Measurements from ENCODE around the gene SCP2D1.

GRCh38 chr20:18831830-18832499, 18.4 kb downstream of the SCP2D1 start:
- no peak for TF ChIP-seq CTCF (IDR thresholded peaks at IDR 0.05; ENCODE audit: poor library complexity, severe bottlenecking)
- TF ChIP-seq RAD21 (conservative IDR thresholded peaks at IDR 0.05): no peak
- TF ChIP-seq POLR2AphosphoS5 (IDR thresholded peaks at IDR 0.05): no peak
- no peak for TF ChIP-seq REST (IDR thresholded peaks at IDR 0.05; ENCODE audit: borderline replicate concordance)

Measured in neural cell (in vitro differentiated cells).